CD14-positive monocyte (primary cell): ENCODE data around the gene CUZD1. TPM values are rescaled to one million over a fixed set of nuclear protein-coding genes. Genes with fewer than 3 reads are reported as not detected.

Experiments used
- DNase-seq, 3 donors: peaks; one replicate each; pipeline ENCODE4 v3.0.0-alpha.2; 2011 to 2022
- H2AFZ ChIP-seq: 2 replicates; pipeline ENCODE4 v1.6.0; 2012; ENCODE audit warnings: mild to moderate bottlenecking, low read depth, low read length, inconsistent platforms; ENCODE audit not compliant: insufficient read depth, poor library complexity, severe bottlenecking
- H3K27ac ChIP-seq, 2 donors: 1 replicate in 1 of 2; 2 replicates in 1 of 2; pipeline ENCODE4 v1.5.1; 2012 to 2013; ENCODE audit warnings: low read length in 2 of 2, control low read depth in 1 of 2, inconsistent platforms in 1 of 2, low read depth in 1 of 2, mild to moderate bottlenecking in 1 of 2
- H3K27me3 ChIP-seq, 2 donors: one replicate each; pipeline versions ENCODE4 v1.6.0 to v1.6.1; 2011 to 2013; ENCODE audit warnings: low read length in 2 of 2; ENCODE audit not compliant: control insufficient read depth in 2 of 2, insufficient read depth in 2 of 2
- H3K36me3 ChIP-seq, 2 donors: replicated peaks in 1 of 2; 1 replicate in 1 of 2; 2 replicates in 1 of 2; pipeline versions ENCODE4 v1.5.1 to v1.6.1; 2012 to 2013; ENCODE audit warnings: low read length in 2 of 2, control low read depth in 1 of 2, inconsistent platforms in 1 of 2, mild to moderate bottlenecking in 1 of 2; ENCODE audit not compliant: insufficient read depth in 2 of 2, control insufficient read depth in 1 of 2
- H3K4me1 ChIP-seq, 2 donors: 1 replicate in 1 of 2; 2 replicates in 1 of 2; pipeline versions ENCODE4 v1.5.1 to v1.6.1; 2012 to 2013; ENCODE audit warnings: low read length in 2 of 2, control low read depth in 1 of 2, inconsistent platforms in 1 of 2, mild to moderate bottlenecking in 1 of 2, moderate library complexity in 1 of 2; ENCODE audit not compliant: insufficient read depth in 2 of 2, control insufficient read depth in 1 of 2
- H3K4me2 ChIP-seq: replicated peaks from 2 replicates; pipeline ENCODE3; 2012; ENCODE audit warnings: low read length, moderate library complexity, mild to moderate bottlenecking; ENCODE audit not compliant: poor library complexity, severe bottlenecking; ENCODE audit errors: extremely low read depth
- H3K4me3 ChIP-seq, 3 experiments: fragments of 200-600 bp in 1 of 3; sonication (generic) in 1 of 3; replicated peaks in 1 of 3; 1 replicate in 2 of 3; 2 replicates in 1 of 3; pipeline ENCODE4 v1.5.1; 2011 to 2013; ENCODE audit warnings: low read length in 3 of 3, mild to moderate bottlenecking in 3 of 3, control low read depth in 2 of 3, low read depth in 2 of 3, inconsistent platforms in 1 of 3, moderate library complexity in 1 of 3
- H3K79me2 ChIP-seq: 2 replicates; pipeline ENCODE4 v1.6.0; 2012; ENCODE audit warnings: mild to moderate bottlenecking, control low read depth, inconsistent platforms, low read length, moderate library complexity; ENCODE audit not compliant: insufficient read depth
- H3K9ac ChIP-seq: 2 replicates; pipeline ENCODE4 v1.6.0; 2017; ENCODE audit warnings: low read length, mild to moderate bottlenecking; ENCODE audit not compliant: insufficient read depth, poor library complexity, severe bottlenecking
- H3K9me3 ChIP-seq, 2 donors: replicated peaks in 1 of 2; 1 replicate in 1 of 2; 2 replicates in 1 of 2; pipeline versions ENCODE4 v1.5.1 to v1.6.1; 2012 to 2013; ENCODE audit warnings: low read length in 2 of 2, control low read depth in 1 of 2; ENCODE audit not compliant: control insufficient read depth in 1 of 2, insufficient read depth in 1 of 2
- H4K20me1 ChIP-seq: 2 replicates; pipeline ENCODE4 v1.6.0; 2012; ENCODE audit warnings: mild to moderate bottlenecking, low read length, control low read depth, moderate library complexity; ENCODE audit not compliant: insufficient read depth
- H3K27ac Mint-ChIP-seq, 7 donors: one replicate each; pipeline ENCODE4 v1.8.0; 2020; ENCODE audit warnings: mild to moderate bottlenecking in 7 of 7, mixed read lengths in 7 of 7, moderate library complexity in 6 of 7, inconsistent platforms in 2 of 7
- H3K27me3 Mint-ChIP-seq, 3 donors: one replicate each; pipeline ENCODE4 v1.8.0; 2021 to 2022; ENCODE audit warnings: low read depth in 3 of 3, mild to moderate bottlenecking in 3 of 3, mixed read lengths in 3 of 3, moderate library complexity in 3 of 3, inconsistent platforms in 1 of 3
- H3K36me3 Mint-ChIP-seq, 2 donors: one replicate each; pipeline ENCODE4 v1.8.0; 2020; ENCODE audit warnings: mixed read lengths in 2 of 2, inconsistent platforms in 1 of 2, mild to moderate bottlenecking in 1 of 2
- H3K4me1 Mint-ChIP-seq: one replicate; pipeline ENCODE4 v1.8.0; 2020; ENCODE audit warnings: mild to moderate bottlenecking, mixed read lengths
- H3K4me3 Mint-ChIP-seq, 2 donors: one replicate each; pipeline ENCODE4 v1.8.0; 2020; ENCODE audit warnings: mild to moderate bottlenecking in 2 of 2, mixed read lengths in 2 of 2, moderate library complexity in 1 of 2
- H3K9me3 Mint-ChIP-seq, 7 donors: one replicate each; pipeline ENCODE4 v1.8.0; 2020 to 2022; ENCODE audit warnings: mixed read lengths in 7 of 7, mild to moderate bottlenecking in 6 of 7, moderate library complexity in 6 of 7, inconsistent platforms in 2 of 7
- CTCF ChIP-seq: fragments of 200-600 bp; IDR thresholded peaks from one replicate; pipeline ENCODE4 v1.8.0; 2022; ENCODE audit warnings: antibody characterized with exemption, mild to moderate bottlenecking
- intact Hi-C, 2 donors: fragments of 100-400 bp; cut with micrococcal nuclease; formaldehyde crosslinking; loops; one replicate each; pipeline versions ENCODE4 v1.15.0 to v1.15.1; 2023
- polyA plus RNA-seq, 3 donors: library from polyadenylated mRNA; depleted of rRNA in 1 of 3; unstranded in 2 of 3; stranded (reverse) in 1 of 3; fragments of 300-500 nt in 2 of 3; fragments of >200 nt in 1 of 3; fragmentation: Illumina TruSeq in 2 of 3; gene quantifications; 1 replicate in 2 of 3; 2 replicates in 1 of 3; pipeline ENCODE4 v1.2.3, GENCODE V29; 2012 to 2021

CUZD1 gene
- polyA plus RNA-seq, 3 donors: 0.14 to 0.29 TPM; not detected in 1

DNA sequence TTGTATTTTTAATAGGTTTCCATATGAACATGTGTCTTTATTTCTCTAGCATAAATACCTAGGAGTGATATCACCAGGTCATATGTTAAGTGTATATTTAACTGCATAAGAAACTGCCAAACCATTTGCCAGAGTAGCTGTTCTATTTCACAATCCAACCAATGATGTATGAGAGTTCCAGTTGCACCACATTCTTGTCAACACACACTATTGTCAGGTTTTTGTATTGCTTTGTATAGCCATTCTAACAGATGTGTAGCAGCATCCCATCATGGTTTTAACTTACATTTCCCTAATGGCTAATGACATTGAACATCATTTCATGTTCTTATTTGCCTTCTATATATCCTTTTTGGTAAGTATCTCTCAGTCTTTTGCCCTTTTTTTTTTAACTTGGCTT is 4.1 kb downstream of the CUZD1 start:
- Histone ChIP-seq H3K9ac (no peak overlapping the region), H3K4me3 (no peak overlapping the region), H3K4me2 (no peak overlapping the region), H3K9me3 (peaks cover 0 to 12% of the 10 kb centered on the region in 2 donors), H2AFZ (no peak overlapping the region), H3K4me1 (no peaks in the 10 kb centered on the region), H3K79me2 (no peaks in the 10 kb centered on the region), H4K20me1 (no peaks in the 10 kb centered on the region), H3K36me3 (no peaks in the 10 kb centered on the region), H3K27ac (no peak overlapping the region), H3K27me3 (no peaks in the 10 kb centered on the region)
- no peak for TF ChIP-seq CTCF
- intact Hi-C loops: no loop called here
- no peaks in the 10 kb centered on the region for H3K4me1 Mint-ChIP-seq
- no peak overlapping the region for H3K27ac Mint-ChIP-seq
- H3K36me3 Mint-ChIP-seq: peaks cover 7 to 32% of the 10 kb centered on the region in 2 donors
- peaks cover 0 to 16% (median 4%) of the 10 kb centered on the region in 7 donors for H3K9me3 Mint-ChIP-seq
- no peak overlapping the region for H3K4me3 Mint-ChIP-seq
- no peak for DNase-seq
- peaks cover 0 to 2% (median 0%) of the 10 kb centered on the region in 3 donors for H3K27me3 Mint-ChIP-seq

DNA sequence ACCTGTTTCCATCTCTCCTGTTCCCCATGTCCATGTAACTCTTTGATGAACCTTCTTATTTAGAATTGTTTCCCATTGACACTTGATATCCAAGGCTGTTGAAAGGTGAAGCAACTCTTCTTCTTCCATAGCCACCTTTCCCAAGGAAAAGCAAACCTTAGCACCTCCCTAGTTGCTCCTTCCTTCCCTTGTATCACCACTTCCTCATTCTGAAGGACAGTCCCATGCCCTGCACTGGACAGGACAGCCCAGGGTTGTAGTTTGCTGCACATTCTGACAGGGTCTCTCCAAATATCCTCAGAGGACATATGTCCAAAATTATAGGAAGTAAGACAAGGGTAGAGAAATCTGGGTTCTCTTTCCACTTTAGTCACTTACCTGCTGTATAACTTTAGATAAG is 6.2 kb downstream of the CUZD1 start:
- Histone ChIP-seq H4K20me1 (no peaks in the 10 kb centered on the region), H2AFZ (no peak overlapping the region), H3K4me3 (no peak overlapping the region), H3K4me1 (no peaks in the 10 kb centered on the region), H3K4me2 (no peak overlapping the region), H3K27ac (no peak overlapping the region), H3K9me3 (peaks cover 0 to 5% of the 10 kb centered on the region in 2 donors), H3K36me3 (no peaks in the 10 kb centered on the region), H3K79me2 (no peaks in the 10 kb centered on the region), H3K27me3 (no peaks in the 10 kb centered on the region), H3K9ac (no peak overlapping the region)
- DNase-seq: no peak
- no peak for TF ChIP-seq CTCF
- Mint-ChIP-seq H3K4me3 (no peak overlapping the region), H3K27me3 (peaks cover 0 to 2% (median 1%) of the 10 kb centered on the region in 3 donors), H3K9me3 (peaks cover 0 to 12% (median 2%) of the 10 kb centered on the region in 7 donors), H3K27ac (no peak overlapping the region), H3K36me3 (peaks cover 9 to 35% of the 10 kb centered on the region in 2 donors), H3K4me1 (no peaks in the 10 kb centered on the region)
- intact Hi-C loops: no loop called here
